ENCODE results near the gene TTC4. TPM values are rescaled to one million over a fixed set of nuclear protein-coding genes. Genes with fewer than 3 reads are reported as not detected.

Gene TTC4
- total RNA-seq, 3 donors from 2014 or later (not counting 1 experiment from before 2014, with no cell fraction given): 7.8 to 13.6 (median 10.0) TPM

DNA sequence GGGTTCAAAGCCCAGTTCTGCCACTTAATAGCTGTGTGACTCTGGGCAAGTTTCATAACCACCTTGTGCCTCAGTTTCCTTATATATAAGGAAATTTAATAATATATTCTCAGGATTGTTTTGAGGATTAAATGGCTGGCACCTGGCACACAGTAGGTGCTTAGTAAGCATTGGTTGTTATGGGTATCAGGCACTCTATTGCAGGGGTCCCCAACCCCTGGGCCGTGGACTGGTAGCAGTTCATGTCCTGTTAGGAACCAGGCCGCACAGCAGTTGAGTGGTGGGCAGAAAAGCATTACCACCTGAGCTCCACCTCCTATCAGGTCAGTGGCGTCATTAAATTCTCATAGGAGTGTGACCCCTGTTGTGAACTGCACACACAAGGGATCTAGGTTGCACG is 30.2 kb downstream of the TTC4 start:
- no peak overlapping the region for H3K27ac ChIP-seq (ENCODE audit: low read length)
- H3K36me3 ChIP-seq (ENCODE audit: control insufficient read depth, insufficient read depth, low read length): peaks cover 21% of the 10 kb centered on the region
- H3K27ac Mint-ChIP-seq: no peak overlapping the region
- TF ChIP-seq, protein P1, sequence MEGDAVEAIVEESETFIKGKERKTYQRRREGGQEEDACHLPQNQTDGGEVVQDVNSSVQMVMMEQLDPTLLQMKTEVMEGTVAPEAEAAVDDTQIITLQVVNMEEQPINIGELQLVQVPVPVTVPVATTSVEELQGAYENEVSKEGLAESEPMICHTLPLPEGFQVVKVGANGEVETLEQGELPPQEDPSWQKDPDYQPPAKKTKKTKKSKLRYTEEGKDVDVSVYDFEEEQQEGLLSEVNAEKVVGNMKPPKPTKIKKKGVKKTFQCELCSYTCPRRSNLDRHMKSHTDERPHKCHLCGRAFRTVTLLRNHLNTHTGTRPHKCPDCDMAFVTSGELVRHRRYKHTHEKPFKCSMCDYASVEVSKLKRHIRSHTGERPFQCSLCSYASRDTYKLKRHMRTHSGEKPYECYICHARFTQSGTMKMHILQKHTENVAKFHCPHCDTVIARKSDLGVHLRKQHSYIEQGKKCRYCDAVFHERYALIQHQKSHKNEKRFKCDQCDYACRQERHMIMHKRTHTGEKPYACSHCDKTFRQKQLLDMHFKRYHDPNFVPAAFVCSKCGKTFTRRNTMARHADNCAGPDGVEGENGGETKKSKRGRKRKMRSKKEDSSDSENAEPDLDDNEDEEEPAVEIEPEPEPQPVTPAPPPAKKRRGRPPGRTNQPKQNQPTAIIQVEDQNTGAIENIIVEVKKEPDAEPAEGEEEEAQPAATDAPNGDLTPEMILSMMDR (IDR thresholded peaks at IDR 0.05): no peak
- H3K4me3 Mint-ChIP-seq: no peak overlapping the region
- H3K27me3 ChIP-seq (ENCODE audit: control insufficient read depth, insufficient read depth, low read length): no peaks in the 10 kb centered on the region
- no peaks in the 10 kb centered on the region for H3K27me3 Mint-ChIP-seq (ENCODE audit: low read depth in 2 of 2)
- H3K4me1 ChIP-seq (ENCODE audit: control insufficient read depth, insufficient read depth, low read length): no peaks in the 10 kb centered on the region
- ATAC-seq: no peak
- no peaks in the 10 kb centered on the region for H3K36me3 Mint-ChIP-seq
- DNase-seq: no peak
- intact Hi-C loops (cut with micrococcal nuclease): no loop called here
- H3K9me3 Mint-ChIP-seq: no peaks in the 10 kb centered on the region
- 98% methylated on average over 4 of the region's 4 CpGs for WGBS (ENCODE audit: insufficient coverage)
- H3K4me1 Mint-ChIP-seq: no peaks in the 10 kb centered on the region
- no peaks in the 10 kb centered on the region for H3K9me3 ChIP-seq (ENCODE audit: control insufficient read depth, insufficient read depth, low read length)
- no peak overlapping the region for H3K4me3 ChIP-seq (ENCODE audit: low read length)

DNA sequence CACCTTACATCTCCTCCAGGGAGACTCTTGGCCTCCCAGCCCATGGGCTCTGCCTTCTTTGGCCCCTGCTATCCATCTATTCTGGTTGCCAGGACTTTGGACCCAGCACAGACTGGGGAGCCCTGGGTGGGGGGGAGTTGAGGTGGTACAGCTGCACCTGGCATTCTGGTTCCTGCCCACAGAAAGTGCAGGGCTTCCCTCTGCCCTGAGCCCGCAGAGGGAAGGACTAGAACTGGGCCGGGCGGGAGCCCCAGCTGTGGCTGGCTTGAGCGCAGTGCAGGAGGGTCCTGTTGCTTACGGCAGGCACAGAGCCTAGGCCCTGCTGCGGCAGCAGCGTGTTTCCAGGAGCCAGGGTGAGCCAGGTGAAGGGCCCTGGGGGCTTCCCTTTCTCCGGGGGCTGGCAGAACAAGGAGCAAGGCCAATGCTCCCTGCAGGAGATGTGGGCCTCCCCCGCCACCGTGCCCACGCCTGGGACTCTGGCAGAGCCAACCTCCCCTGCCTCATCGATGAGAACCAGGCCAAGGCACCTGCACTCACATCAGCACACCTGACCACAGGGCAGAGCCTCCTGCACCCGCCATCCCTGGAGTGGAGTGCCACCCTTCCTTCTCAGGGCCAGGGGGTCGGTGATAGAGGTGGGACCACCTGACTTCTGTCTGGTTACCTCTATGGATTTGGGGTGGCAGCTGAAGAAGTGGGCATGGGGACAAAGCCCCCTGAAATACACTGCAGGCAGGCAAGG is 32.6 kb downstream of the TTC4 start:
- Mint-ChIP-seq H3K27me3 (ENCODE audit: low read depth in 2 of 2) (no peaks in the 10 kb centered on the region), H3K9me3 (no peaks in the 10 kb centered on the region), H3K4me3 (no peak overlapping the region), H3K4me1 (no peaks in the 10 kb centered on the region), H3K36me3 (no peaks in the 10 kb centered on the region), H3K27ac (no peak overlapping the region)
- 87% methylated on average over 14 of the region's 14 CpGs for WGBS (ENCODE audit: insufficient coverage)
- TF ChIP-seq, protein P1 (IDR thresholded peaks at IDR 0.05): no peak
- Histone ChIP-seq H3K36me3 (ENCODE audit: control insufficient read depth, insufficient read depth, low read length) (no peaks in the 10 kb centered on the region), H3K4me1 (ENCODE audit: control insufficient read depth, insufficient read depth, low read length) (no peaks in the 10 kb centered on the region), H3K27ac (ENCODE audit: low read length) (no peak overlapping the region), H3K27me3 (ENCODE audit: control insufficient read depth, insufficient read depth, low read length) (no peaks in the 10 kb centered on the region), H3K9me3 (ENCODE audit: control insufficient read depth, insufficient read depth, low read length) (no peaks in the 10 kb centered on the region), H3K4me3 (ENCODE audit: low read length) (no peak overlapping the region)
- intact Hi-C loops (cut with micrococcal nuclease): no loop called here
- ATAC-seq (no peak), DNase-seq (no peak)

DNA sequence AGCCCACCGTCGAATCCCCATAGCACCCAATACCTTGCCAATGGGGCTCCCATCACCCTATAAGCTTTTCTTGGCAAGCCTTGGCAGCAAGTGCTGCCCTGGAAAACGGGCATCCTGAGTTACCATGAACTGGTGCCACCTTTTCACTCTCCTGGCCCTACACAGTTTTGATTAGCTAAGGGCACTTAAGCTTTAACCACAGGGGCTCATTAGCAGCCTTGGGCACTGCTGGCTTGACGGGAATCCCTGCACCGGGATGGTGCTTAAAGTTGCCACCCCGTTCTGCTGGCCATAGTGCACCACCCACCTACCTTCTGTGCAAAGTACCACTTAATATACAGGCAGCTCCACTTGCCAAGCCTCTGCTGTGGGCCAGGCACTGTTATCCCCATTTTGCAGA is 34.9 kb downstream of the TTC4 start:
- no peak overlapping the region for H3K27ac ChIP-seq (ENCODE audit: low read length)
- intact Hi-C loops (cut with micrococcal nuclease): no loop called here
- H3K36me3 ChIP-seq (ENCODE audit: control insufficient read depth, insufficient read depth, low read length): no peaks in the 10 kb centered on the region
- H3K4me3 Mint-ChIP-seq: no peak overlapping the region
- no peaks in the 10 kb centered on the region for H3K9me3 ChIP-seq (ENCODE audit: control insufficient read depth, insufficient read depth, low read length)
- no peak overlapping the region for H3K27ac Mint-ChIP-seq
- DNase-seq (no peak), ATAC-seq (no peak)
- no peaks in the 10 kb centered on the region for H3K4me1 Mint-ChIP-seq
- no peaks in the 10 kb centered on the region for H3K27me3 ChIP-seq (ENCODE audit: control insufficient read depth, insufficient read depth, low read length)
- no peak overlapping the region for H3K4me3 ChIP-seq (ENCODE audit: low read length)
- no peaks in the 10 kb centered on the region for H3K4me1 ChIP-seq (ENCODE audit: control insufficient read depth, insufficient read depth, low read length)
- no peaks in the 10 kb centered on the region for H3K9me3 Mint-ChIP-seq
- no peaks in the 10 kb centered on the region for H3K27me3 Mint-ChIP-seq (ENCODE audit: low read depth in 2 of 2)
- 88% methylated on average over 6 of the region's 6 CpGs for WGBS (ENCODE audit: insufficient coverage)
- no peaks in the 10 kb centered on the region for H3K36me3 Mint-ChIP-seq
- TF ChIP-seq, protein P1 (IDR thresholded peaks at IDR 0.05): no peak

DNA sequence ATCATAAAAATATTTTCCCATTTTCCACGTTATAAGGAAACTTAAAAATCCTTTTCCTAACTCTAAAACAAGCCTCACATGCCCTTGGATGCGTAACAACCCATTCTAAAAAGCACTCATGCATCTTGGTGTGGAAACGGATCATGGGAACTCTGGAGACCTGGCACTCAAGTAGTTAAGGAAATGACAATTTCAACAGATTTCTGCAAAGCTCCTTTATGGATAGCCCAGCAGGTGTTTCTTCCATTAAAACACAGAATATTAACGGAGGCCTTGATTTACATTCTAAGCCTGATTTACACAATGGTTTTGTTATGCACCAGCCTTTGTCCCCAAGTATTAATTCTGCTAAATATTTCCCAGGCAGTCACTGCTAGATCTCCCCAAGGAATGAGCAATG is 35.8 kb downstream of the TTC4 start:
- intact Hi-C loops (cut with micrococcal nuclease): no loop called here
- DNase-seq (no peak), ATAC-seq (no peak)
- Histone ChIP-seq H3K27ac (ENCODE audit: low read length) (no peak overlapping the region), H3K9me3 (ENCODE audit: control insufficient read depth, insufficient read depth, low read length) (no peaks in the 10 kb centered on the region), H3K36me3 (ENCODE audit: control insufficient read depth, insufficient read depth, low read length) (no peaks in the 10 kb centered on the region), H3K27me3 (ENCODE audit: control insufficient read depth, insufficient read depth, low read length) (no peaks in the 10 kb centered on the region), H3K4me1 (ENCODE audit: control insufficient read depth, insufficient read depth, low read length) (no peaks in the 10 kb centered on the region), H3K4me3 (ENCODE audit: low read length) (no peak overlapping the region)
- 89% methylated on average over 4 of the region's 4 CpGs for WGBS (ENCODE audit: insufficient coverage)
- H3K4me1 Mint-ChIP-seq: no peaks in the 10 kb centered on the region
- H3K36me3 Mint-ChIP-seq: no peaks in the 10 kb centered on the region
- no peaks in the 10 kb centered on the region for H3K9me3 Mint-ChIP-seq
- TF ChIP-seq, protein P1 (IDR thresholded peaks at IDR 0.05): no peak
- no peaks in the 10 kb centered on the region for H3K27me3 Mint-ChIP-seq (ENCODE audit: low read depth in 2 of 2)
- H3K4me3 Mint-ChIP-seq: no peak overlapping the region
- H3K27ac Mint-ChIP-seq: no peak overlapping the region

Data from natural killer cell (primary cell).